ENCODE data around the gene LGR5.
A peak's percentile ranks its signal among the peaks of the same experiment; 100 is the strongest.

Gene LGR5

GRCh38 chr12:71536939-71537622 lies 97.5 kb downstream of the LGR5 start:
- no peak overlapping the region for H3K4me3 ChIP-seq (ENCODE audit: control insufficient read depth, low read depth, low read length)
- TF ChIP-seq, protein P1, sequence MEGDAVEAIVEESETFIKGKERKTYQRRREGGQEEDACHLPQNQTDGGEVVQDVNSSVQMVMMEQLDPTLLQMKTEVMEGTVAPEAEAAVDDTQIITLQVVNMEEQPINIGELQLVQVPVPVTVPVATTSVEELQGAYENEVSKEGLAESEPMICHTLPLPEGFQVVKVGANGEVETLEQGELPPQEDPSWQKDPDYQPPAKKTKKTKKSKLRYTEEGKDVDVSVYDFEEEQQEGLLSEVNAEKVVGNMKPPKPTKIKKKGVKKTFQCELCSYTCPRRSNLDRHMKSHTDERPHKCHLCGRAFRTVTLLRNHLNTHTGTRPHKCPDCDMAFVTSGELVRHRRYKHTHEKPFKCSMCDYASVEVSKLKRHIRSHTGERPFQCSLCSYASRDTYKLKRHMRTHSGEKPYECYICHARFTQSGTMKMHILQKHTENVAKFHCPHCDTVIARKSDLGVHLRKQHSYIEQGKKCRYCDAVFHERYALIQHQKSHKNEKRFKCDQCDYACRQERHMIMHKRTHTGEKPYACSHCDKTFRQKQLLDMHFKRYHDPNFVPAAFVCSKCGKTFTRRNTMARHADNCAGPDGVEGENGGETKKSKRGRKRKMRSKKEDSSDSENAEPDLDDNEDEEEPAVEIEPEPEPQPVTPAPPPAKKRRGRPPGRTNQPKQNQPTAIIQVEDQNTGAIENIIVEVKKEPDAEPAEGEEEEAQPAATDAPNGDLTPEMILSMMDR (conservative IDR thresholded peaks at IDR 0.05; ENCODE audit: control insufficient read depth, insufficient read depth, low read depth, low read length): no peak
- no peak for DNase-seq (ENCODE audit: low read depth)

- DNase-seq (ENCODE audit: low read depth): no peak
- H3K4me3 ChIP-seq (ENCODE audit: control insufficient read depth, low read depth, low read length): no peak overlapping the region
- TF ChIP-seq, protein P1 (conservative IDR thresholded peaks at IDR 0.05; ENCODE audit: control insufficient read depth, insufficient read depth, low read depth, low read length): no peak
Measured at GRCh38 chr12:71538807-71539206, 99.2 kb downstream of the LGR5 start.

DNA sequence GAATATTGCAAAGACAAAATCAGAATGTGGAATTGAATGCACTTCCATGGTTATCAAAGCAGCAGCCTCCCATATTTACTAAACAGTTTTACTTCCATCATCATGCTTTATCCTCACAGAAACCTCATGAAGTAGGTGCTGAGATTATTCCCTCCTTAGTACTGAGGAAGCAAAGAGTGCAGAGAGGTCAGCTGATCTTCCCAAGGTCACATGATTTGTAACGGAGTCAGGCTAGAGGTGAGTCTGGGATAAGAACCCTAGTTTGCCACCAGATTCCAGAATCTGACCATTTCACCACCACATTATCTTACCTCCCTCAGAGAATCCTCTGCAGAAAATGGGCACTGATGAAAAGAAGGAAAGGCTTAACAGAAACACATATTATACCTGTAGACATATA lies 102.0 kb downstream of the LGR5 start:
- DNase-seq (ENCODE audit: low read depth): no peak
- H3K4me3 ChIP-seq (ENCODE audit: control insufficient read depth, low read depth, low read length): no peak overlapping the region
- TF ChIP-seq, protein P1 (conservative IDR thresholded peaks at IDR 0.05; ENCODE audit: control insufficient read depth, insufficient read depth, low read depth, low read length): no peak

- DNase-seq (ENCODE audit: low read depth): no peak
- TF ChIP-seq, protein P1 (conservative IDR thresholded peaks at IDR 0.05; ENCODE audit: control insufficient read depth, insufficient read depth, low read depth, low read length): no peak
- H3K4me3 ChIP-seq (ENCODE audit: control insufficient read depth, low read depth, low read length): no peak overlapping the region
Measured at GRCh38 chr12:71546322-71546861, 106.8 kb downstream of the LGR5 start.

DNA sequence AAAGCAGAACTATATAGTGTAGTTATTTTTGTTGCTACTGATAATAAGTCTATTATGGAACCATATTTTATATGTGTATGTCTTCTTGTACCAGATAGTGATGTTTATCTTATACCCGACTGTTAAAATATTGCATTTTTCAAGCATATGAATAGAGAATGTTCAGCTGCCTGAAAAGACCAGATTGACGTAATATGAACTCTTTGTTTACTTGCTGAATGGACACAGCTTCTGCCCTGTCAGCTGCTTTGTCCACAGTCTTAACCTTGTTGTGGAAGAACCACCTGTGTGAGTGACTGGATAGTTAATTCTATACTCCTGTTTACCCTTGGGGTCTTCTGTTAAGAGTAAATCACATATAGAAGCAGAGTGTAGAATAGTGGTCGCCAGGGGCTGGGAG lies 109.3 kb downstream of the LGR5 start:
- TF ChIP-seq, protein P1 (conservative IDR thresholded peaks at IDR 0.05; ENCODE audit: control insufficient read depth, insufficient read depth, low read depth, low read length): no peak
- no peak for DNase-seq (ENCODE audit: low read depth)

DNA sequence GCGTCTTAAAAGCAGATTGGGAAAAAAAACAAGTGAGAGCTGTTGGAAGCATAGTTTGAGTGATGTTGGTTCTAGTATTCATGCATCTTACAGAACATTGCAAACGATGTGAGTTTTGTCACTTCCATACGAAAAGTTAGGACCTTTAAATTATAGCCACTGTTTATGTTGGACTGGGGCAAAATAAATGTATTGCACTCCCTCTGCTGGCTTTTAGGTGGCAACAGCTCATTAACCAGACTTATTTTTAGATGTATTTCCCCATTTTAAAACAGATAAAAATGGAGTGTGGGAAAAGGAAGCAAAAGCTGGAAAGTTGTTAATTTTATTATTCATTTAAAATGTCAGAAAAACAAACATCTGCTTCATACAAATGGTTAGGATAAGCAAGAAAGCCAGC lies 111.9 kb downstream of the LGR5 start:
- peak; percentile 38 for DNase-seq (ENCODE audit: low read depth)
- TF ChIP-seq, protein P1 (conservative IDR thresholded peaks at IDR 0.05; ENCODE audit: control insufficient read depth, insufficient read depth, low read depth, low read length): peak; percentile 48

More for the DNA sequence above, 109.3 kb downstream of the LGR5 start:
- no peak overlapping the region for H3K4me3 ChIP-seq (ENCODE audit: control insufficient read depth, low read depth, low read length)

More for the DNA sequence above, 111.9 kb downstream of the LGR5 start:
- no peak overlapping the region for H3K4me3 ChIP-seq (ENCODE audit: control insufficient read depth, low read depth, low read length)

Data from fibroblast of mammary gland (primary cell).